ENCODE measurements around the gene FRMPD4. TPM values are rescaled to one million over a fixed set of nuclear protein-coding genes. Genes with fewer than 3 reads are reported as not detected.

FRMPD4 gene
- total and polyA plus RNA-seq, 2 experiments from 2014 or later, result 0.19 to 0.80 TPM

DNA sequence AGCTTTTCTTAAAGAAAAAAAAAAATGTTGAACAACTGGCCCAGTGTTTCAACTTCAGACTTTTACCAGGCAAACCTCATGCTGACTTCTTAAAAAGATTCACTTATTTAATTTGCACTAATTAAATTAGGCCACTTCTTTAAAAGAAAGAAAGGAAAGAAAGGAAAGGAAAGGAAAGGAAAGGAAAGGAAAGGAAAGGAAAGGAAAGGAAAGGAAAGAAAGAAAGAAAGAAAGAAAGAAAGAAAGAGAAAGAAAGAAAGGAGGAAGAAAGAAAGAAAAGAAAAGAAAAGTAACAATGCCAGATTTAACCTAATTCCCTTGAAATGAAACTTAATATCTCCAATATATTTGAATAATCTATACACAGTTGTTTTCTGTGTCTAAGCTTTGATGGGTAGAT, 581.6 kb downstream of the FRMPD4 start (continued):
- TF ChIP-seq, protein P1, sequence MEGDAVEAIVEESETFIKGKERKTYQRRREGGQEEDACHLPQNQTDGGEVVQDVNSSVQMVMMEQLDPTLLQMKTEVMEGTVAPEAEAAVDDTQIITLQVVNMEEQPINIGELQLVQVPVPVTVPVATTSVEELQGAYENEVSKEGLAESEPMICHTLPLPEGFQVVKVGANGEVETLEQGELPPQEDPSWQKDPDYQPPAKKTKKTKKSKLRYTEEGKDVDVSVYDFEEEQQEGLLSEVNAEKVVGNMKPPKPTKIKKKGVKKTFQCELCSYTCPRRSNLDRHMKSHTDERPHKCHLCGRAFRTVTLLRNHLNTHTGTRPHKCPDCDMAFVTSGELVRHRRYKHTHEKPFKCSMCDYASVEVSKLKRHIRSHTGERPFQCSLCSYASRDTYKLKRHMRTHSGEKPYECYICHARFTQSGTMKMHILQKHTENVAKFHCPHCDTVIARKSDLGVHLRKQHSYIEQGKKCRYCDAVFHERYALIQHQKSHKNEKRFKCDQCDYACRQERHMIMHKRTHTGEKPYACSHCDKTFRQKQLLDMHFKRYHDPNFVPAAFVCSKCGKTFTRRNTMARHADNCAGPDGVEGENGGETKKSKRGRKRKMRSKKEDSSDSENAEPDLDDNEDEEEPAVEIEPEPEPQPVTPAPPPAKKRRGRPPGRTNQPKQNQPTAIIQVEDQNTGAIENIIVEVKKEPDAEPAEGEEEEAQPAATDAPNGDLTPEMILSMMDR (conservative IDR thresholded peaks at IDR 0.05; ENCODE audit: low read depth in 2 of 2), result no peak
- TF ChIP-seq EZH2phosphoT487 (IDR thresholded peaks at IDR 0.05; ENCODE audit: unreplicated experiment) (no peak), ZNF114 (CRISPR knock-in tag; IDR thresholded peaks at IDR 0.05) (no peak), NANOG (IDR thresholded peaks at IDR 0.05; ENCODE audit: borderline replicate concordance) (no peak), ZNF331 (CRISPR knock-in tag; IDR thresholded peaks at IDR 0.05; ENCODE audit: low read depth) (no peak)
- TF ChIP-seq, protein P2, sequence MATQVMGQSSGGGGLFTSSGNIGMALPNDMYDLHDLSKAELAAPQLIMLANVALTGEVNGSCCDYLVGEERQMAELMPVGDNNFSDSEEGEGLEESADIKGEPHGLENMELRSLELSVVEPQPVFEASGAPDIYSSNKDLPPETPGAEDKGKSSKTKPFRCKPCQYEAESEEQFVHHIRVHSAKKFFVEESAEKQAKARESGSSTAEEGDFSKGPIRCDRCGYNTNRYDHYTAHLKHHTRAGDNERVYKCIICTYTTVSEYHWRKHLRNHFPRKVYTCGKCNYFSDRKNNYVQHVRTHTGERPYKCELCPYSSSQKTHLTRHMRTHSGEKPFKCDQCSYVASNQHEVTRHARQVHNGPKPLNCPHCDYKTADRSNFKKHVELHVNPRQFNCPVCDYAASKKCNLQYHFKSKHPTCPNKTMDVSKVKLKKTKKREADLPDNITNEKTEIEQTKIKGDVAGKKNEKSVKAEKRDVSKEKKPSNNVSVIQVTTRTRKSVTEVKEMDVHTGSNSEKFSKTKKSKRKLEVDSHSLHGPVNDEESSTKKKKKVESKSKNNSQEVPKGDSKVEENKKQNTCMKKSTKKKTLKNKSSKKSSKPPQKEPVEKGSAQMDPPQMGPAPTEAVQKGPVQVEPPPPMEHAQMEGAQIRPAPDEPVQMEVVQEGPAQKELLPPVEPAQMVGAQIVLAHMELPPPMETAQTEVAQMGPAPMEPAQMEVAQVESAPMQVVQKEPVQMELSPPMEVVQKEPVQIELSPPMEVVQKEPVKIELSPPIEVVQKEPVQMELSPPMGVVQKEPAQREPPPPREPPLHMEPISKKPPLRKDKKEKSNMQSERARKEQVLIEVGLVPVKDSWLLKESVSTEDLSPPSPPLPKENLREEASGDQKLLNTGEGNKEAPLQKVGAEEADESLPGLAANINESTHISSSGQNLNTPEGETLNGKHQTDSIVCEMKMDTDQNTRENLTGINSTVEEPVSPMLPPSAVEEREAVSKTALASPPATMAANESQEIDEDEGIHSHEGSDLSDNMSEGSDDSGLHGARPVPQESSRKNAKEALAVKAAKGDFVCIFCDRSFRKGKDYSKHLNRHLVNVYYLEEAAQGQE (IDR thresholded peaks at IDR 0.05; ENCODE audit: unreplicated experiment), result no peak

DNA sequence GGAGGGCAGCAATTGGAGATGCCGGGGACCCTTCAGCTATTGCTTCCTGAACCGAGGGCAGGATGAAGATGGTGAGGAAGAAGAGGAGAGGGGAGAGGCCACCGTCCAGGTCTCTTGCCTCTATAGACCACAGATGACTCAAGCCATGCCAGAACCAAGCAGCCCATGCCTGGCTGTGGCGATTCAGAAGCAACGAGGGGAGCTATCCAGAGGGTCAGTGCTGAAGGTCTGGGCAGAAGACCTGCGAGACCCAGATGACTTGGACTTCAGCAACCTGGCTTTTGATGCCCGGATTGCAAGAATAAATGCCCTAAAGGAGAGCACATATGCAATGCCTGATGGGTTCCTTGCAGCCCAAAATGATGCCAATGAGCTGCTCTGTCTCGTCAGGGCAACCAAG, 582.8 kb downstream of the FRMPD4 start:
- Mint-ChIP-seq H3K4me1 (no peaks in the 10 kb centered on the region), H3K4me3 (no peak overlapping the region), H3K36me3 (ENCODE audit: low read depth) (no peaks in the 10 kb centered on the region), H3K27me3 (ENCODE audit: insufficient read depth, low read depth, poor library complexity) (no peaks in the 10 kb centered on the region), H3K9me3 (no peaks in the 10 kb centered on the region; the same call in 2 of the 3 replicates), H3K27ac (no peak overlapping the region)
- Histone ChIP-seq H3K4me2 (no peak overlapping the region), H3K27me3 (ENCODE audit: insufficient read depth) (no peaks in the 10 kb centered on the region), H3K4me1 (ENCODE audit: insufficient read depth) (no peaks in the 10 kb centered on the region), H2AFZ (no peak overlapping the region), H3K9me2 (ENCODE audit: insufficient read depth) (no peaks in the 10 kb centered on the region), H3F3A (replicated peaks; ENCODE audit: low read depth) (no peaks in the 10 kb centered on the region), H3K36me3 (ENCODE audit: insufficient read depth) (no peaks in the 10 kb centered on the region), H3K27ac (ENCODE audit: low read depth) (no peak overlapping the region), H4K20me1 (replicated peaks; ENCODE audit: insufficient read depth) (no peaks in the 10 kb centered on the region), H3K79me2 (replicated peaks; ENCODE audit: insufficient read depth) (no peaks in the 10 kb centered on the region), H3K4me3 (no peak overlapping the region)
- DNase-seq (ENCODE audit: low spot score) (no peak), ATAC-seq (no peak)
- TF ChIP-seq EZH2 (IDR thresholded peaks at IDR 0.05; ENCODE audit: low read depth, unreplicated experiment), result no peak
- TF ChIP-seq, protein P3, sequence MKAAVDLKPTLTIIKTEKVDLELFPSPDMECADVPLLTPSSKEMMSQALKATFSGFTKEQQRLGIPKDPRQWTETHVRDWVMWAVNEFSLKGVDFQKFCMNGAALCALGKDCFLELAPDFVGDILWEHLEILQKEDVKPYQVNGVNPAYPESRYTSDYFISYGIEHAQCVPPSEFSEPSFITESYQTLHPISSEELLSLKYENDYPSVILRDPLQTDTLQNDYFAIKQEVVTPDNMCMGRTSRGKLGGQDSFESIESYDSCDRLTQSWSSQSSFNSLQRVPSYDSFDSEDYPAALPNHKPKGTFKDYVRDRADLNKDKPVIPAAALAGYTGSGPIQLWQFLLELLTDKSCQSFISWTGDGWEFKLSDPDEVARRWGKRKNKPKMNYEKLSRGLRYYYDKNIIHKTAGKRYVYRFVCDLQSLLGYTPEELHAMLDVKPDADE (IDR thresholded peaks at IDR 0.05), result no peak
- no peak for TF ChIP-seq CREB1 (CRISPR knock-in tag; IDR thresholded peaks at IDR 0.05; ENCODE audit: low read depth)
- TF ChIP-seq ZNF114 (CRISPR knock-in tag; IDR thresholded peaks at IDR 0.05), result no peak
- TF ChIP-seq, protein P4, sequence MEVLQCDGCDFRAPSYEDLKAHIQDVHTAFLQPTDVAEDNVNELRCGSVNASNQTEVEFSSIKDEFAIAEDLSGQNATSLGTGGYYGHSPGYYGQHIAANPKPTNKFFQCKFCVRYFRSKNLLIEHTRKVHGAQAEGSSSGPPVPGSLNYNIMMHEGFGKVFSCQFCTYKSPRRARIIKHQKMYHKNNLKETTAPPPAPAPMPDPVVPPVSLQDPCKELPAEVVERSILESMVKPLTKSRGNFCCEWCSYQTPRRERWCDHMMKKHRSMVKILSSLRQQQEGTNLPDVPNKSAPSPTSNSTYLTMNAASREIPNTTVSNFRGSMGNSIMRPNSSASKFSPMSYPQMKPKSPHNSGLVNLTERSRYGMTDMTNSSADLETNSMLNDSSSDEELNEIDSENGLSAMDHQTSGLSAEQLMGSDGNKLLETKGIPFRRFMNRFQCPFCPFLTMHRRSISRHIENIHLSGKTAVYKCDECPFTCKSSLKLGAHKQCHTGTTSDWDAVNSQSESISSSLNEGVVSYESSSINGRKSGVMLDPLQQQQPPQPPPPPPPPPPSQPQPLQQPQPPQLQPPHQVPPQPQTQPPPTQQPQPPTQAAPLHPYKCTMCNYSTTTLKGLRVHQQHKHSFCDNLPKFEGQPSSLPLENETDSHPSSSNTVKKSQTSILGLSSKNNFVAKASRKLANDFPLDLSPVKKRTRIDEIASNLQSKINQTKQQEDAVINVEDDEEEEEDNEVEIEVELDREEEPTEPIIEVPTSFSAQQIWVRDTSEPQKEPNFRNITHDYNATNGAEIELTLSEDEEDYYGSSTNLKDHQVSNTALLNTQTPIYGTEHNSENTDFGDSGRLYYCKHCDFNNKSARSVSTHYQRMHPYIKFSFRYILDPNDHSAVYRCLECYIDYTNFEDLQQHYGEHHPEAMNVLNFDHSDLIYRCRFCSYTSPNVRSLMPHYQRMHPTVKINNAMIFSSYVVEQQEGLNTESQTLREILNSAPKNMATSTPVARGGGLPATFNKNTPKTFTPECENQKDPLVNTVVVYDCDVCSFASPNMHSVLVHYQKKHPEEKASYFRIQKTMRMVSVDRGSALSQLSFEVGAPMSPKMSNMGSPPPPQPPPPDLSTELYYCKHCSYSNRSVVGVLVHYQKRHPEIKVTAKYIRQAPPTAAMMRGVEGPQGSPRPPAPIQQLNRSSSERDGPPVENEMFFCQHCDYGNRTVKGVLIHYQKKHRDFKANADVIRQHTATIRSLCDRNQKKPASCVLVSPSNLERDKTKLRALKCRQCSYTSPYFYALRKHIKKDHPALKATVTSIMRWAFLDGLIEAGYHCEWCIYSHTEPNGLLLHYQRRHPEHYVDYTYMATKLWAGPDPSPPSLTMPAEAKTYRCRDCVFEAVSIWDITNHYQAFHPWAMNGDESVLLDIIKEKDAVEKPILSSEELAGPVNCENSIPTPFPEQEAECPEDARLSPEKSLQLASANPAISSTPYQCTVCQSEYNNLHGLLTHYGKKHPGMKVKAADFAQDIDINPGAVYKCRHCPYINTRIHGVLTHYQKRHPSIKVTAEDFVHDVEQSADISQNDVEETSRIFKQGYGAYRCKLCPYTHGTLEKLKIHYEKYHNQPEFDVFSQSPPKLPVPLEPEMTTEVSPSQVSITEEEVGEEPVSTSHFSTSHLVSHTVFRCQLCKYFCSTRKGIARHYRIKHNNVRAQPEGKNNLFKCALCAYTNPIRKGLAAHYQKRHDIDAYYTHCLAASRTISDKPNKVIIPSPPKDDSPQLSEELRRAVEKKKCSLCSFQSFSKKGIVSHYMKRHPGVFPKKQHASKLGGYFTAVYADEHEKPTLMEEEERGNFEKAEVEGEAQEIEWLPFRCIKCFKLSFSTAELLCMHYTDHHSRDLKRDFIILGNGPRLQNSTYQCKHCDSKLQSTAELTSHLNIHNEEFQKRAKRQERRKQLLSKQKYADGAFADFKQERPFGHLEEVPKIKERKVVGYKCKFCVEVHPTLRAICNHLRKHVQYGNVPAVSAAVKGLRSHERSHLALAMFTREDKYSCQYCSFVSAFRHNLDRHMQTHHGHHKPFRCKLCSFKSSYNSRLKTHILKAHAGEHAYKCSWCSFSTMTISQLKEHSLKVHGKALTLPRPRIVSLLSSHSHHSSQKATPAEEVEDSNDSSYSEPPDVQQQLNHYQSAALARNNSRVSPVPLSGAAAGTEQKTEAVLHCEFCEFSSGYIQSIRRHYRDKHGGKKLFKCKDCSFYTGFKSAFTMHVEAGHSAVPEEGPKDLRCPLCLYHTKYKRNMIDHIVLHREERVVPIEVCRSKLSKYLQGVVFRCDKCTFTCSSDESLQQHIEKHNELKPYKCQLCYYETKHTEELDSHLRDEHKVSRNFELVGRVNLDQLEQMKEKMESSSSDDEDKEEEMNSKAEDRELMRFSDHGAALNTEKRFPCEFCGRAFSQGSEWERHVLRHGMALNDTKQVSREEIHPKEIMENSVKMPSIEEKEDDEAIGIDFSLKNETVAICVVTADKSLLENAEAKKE (CRISPR knock-in tag; IDR thresholded peaks at IDR 0.05), result no peak

Data from GM23338 (cell line).